HEK293 (cell line): ENCODE results near the gene USP6NL.

ENCODE experiments used
- CTCF ChIP-seq: fragments of 450-650 bp; formaldehyde crosslinking; IDR thresholded peaks from 2 replicates; pipeline ENCODE4 v1.5.1; 2016; ENCODE audit warnings: missing biosample characterization, missing genetic modification characterization
- ZNF266 ChIP-seq: fragments of 450-650 bp; formaldehyde crosslinking; IDR thresholded peaks from 2 replicates; pipeline ENCODE4 v1.5.1; 2016; ENCODE audit warnings: missing biosample characterization, missing genetic modification characterization, low read depth

GRCh38 chr10:11551916-11552602, 59.4 kb downstream of the USP6NL start:
- TF ChIP-seq CTCF (tag by site-specific recombination) (no peak), ZNF266 (no peak)
